ENCODE data around the gene HSPE1. TPM values are rescaled to one million over a fixed set of nuclear protein-coding genes. Genes with fewer than 3 reads are reported as not detected.
A peak's percentile ranks its signal among the peaks of the same experiment; 100 is the strongest.

Gene HSPE1
- total RNA-seq, 4 donors from 2014 or later = 47.5 to 79.5 (median 65.4) TPM

GRCh38 chr2:197502685-197503084, 2.5 kb downstream of the HSPE1 start:
- DNase-seq (ENCODE audit: low spot score in 2 of 2) = no peak
- H3K27me3 ChIP-seq = no peaks in the 10 kb centered on the region
- no peak for TF ChIP-seq POLR2A (IDR thresholded peaks at IDR 0.05)
- TF ChIP-seq CTCF (IDR thresholded peaks at IDR 0.05) = no peak
- no peak for TF ChIP-seq EP300 (IDR thresholded peaks at IDR 0.05)
- H3K4me3 ChIP-seq = no peak overlapping the region
- peak overlapping the region in 1 of 4 donors; percentile 100 for H3K27ac ChIP-seq
- peaks cover 0 to 18% (median 8%) of the 10 kb centered on the region in 3 donors for H3K36me3 ChIP-seq
- WGBS, 2 donors = 79 to 80% methylated on average over 4 of the region's 4 CpGs
- H3K4me1 ChIP-seq = peaks cover 0 to 37% (median 24%) of the 10 kb centered on the region in 4 donors
- no peaks in the 10 kb centered on the region for H3K9me3 ChIP-seq

- H3K27ac ChIP-seq = no peak overlapping the region
- DNase-seq (ENCODE audit: low spot score in 2 of 2) = no peak
- no peaks in the 10 kb centered on the region for H3K27me3 ChIP-seq
- H3K36me3 ChIP-seq = peaks cover 0 to 18% (median 8%) of the 10 kb centered on the region in 3 donors
- H3K4me3 ChIP-seq = no peak overlapping the region
- TF ChIP-seq EP300 (IDR thresholded peaks at IDR 0.05) (no peak), POLR2A (IDR thresholded peaks at IDR 0.05) (no peak), CTCF (IDR thresholded peaks at IDR 0.05) (no peak)
- H3K4me1 ChIP-seq = peaks cover 0 to 24% (median 14%) of the 10 kb centered on the region in 4 donors
- WGBS, 2 donors = 96 to 100% methylated on average over 2 of the region's 2 CpGs
- no peaks in the 10 kb centered on the region for H3K9me3 ChIP-seq
These were observed 3.8 kb downstream of the HSPE1 start for GRCh38 chr2:197504000-197504399.

GRCh38 chr2:197504512-197504911, 4.3 kb downstream of the HSPE1 start:
- Histone ChIP-seq H3K27me3 (no peaks in the 10 kb centered on the region), H3K9me3 (no peaks in the 10 kb centered on the region), H3K4me1 (peaks cover 0 to 24% (median 14%) of the 10 kb centered on the region in 4 donors), H3K4me3 (no peak overlapping the region), H3K36me3 (peaks cover 0 to 18% (median 8%) of the 10 kb centered on the region in 3 donors), H3K27ac (no peak overlapping the region)
- 90 to 92% methylated on average over 6 of the region's 6 CpGs for WGBS, 2 donors
- TF ChIP-seq EP300 (IDR thresholded peaks at IDR 0.05) (no peak), POLR2A (IDR thresholded peaks at IDR 0.05) (no peak), CTCF (IDR thresholded peaks at IDR 0.05) (no peak)
- no peak for DNase-seq (ENCODE audit: low spot score in 2 of 2)

- no peaks in the 10 kb centered on the region for H3K27me3 ChIP-seq
- H3K4me3 ChIP-seq = no peak overlapping the region
- peaks cover 0 to 18% (median 8%) of the 10 kb centered on the region in 3 donors for H3K36me3 ChIP-seq
- no peak overlapping the region for H3K27ac ChIP-seq
- TF ChIP-seq POLR2A (IDR thresholded peaks at IDR 0.05) (no peak), EP300 (IDR thresholded peaks at IDR 0.05) (no peak), CTCF (IDR thresholded peaks at IDR 0.05) (no peak)
- no peak for DNase-seq (ENCODE audit: low spot score in 2 of 2)
- H3K9me3 ChIP-seq = no peaks in the 10 kb centered on the region
- 94% methylated on average over 5 of the region's 5 CpGs for WGBS, 2 donors
- peaks cover 0 to 15% (median 9%) of the 10 kb centered on the region in 4 donors for H3K4me1 ChIP-seq
These were observed 6.5 kb downstream of the HSPE1 start for GRCh38 chr2:197506658-197507057.

- Histone ChIP-seq H3K9me3 (no peaks in the 10 kb centered on the region), H3K4me1 (peaks cover 0 to 33% (median 8%) of the 10 kb centered on the region in 4 donors), H3K4me3 (no peak overlapping the region), H3K36me3 (peaks cover 0 to 9% (median 0%) of the 10 kb centered on the region in 3 donors), H3K27ac (no peak overlapping the region), H3K27me3 (no peaks in the 10 kb centered on the region)
- WGBS, 2 donors = 91 to 93% methylated on average over 5 of the region's 5 CpGs
- TF ChIP-seq CTCF (IDR thresholded peaks at IDR 0.05) (no peak), EP300 (IDR thresholded peaks at IDR 0.05) (no peak), POLR2A (IDR thresholded peaks at IDR 0.05) (no peak)
- DNase-seq (ENCODE audit: low spot score in 2 of 2) = no peak
These were observed 13.7 kb downstream of the HSPE1 start for GRCh38 chr2:197513915-197514314.

Measured in tibial nerve (tissue), 4 donors.